Glutamatergic neuron (in vitro differentiated cells): ENCODE measurements around the gene TBX2. TPM values are rescaled to one million over a fixed set of nuclear protein-coding genes. Genes with fewer than 3 reads are reported as not detected.

Experiments
- DNase-seq: peaks from one replicate; pipeline ENCODE4 v3.0.0; 2022
- H3K27ac Mint-ChIP-seq: one replicate; pipeline ENCODE4 v1.8.0; 2020; ENCODE audit warnings: mild to moderate bottlenecking, mixed read lengths, inconsistent platforms; ENCODE audit not compliant: unreplicated experiment
- H3K27me3 Mint-ChIP-seq: one replicate; pipeline ENCODE4 v1.8.0; 2020; ENCODE audit warnings: mild to moderate bottlenecking, moderate library complexity, mixed read lengths, inconsistent platforms; ENCODE audit not compliant: unreplicated experiment
- H3K36me3 Mint-ChIP-seq: one replicate; pipeline ENCODE4 v1.8.0; 2020; ENCODE audit warnings: mild to moderate bottlenecking, mixed read lengths, inconsistent platforms; ENCODE audit not compliant: unreplicated experiment
- H3K4me1 Mint-ChIP-seq: one replicate; pipeline ENCODE4 v1.8.0; 2020; ENCODE audit warnings: mild to moderate bottlenecking, low read depth, mixed read lengths, inconsistent platforms; ENCODE audit not compliant: unreplicated experiment
- H3K4me3 Mint-ChIP-seq: one replicate; pipeline ENCODE4 v1.8.0; 2020; ENCODE audit warnings: mild to moderate bottlenecking, mixed read lengths, inconsistent platforms; ENCODE audit not compliant: unreplicated experiment
- H3K9me3 Mint-ChIP-seq: one replicate; pipeline ENCODE4 v1.8.0; 2020; ENCODE audit warnings: mild to moderate bottlenecking, moderate library complexity, mixed read lengths, inconsistent platforms; ENCODE audit not compliant: unreplicated experiment
- CTCF ChIP-seq: fragments of 200-600 bp; sonication (generic); IDR thresholded peaks from one replicate; pipeline ENCODE4 v1.5.0; 2021; ENCODE audit not compliant: partially characterized antibody, unreplicated experiment
- total RNA-seq: library from RNA; stranded (reverse); fragmentation: NEBNext Ultra II Directional; extraction: Animal tissue kit (Norgen Biotek cat#: 25700); gene quantifications from one replicate; pipeline ENCODE4 v1.2.1, GENCODE V29; 2021; ENCODE audit not compliant: unreplicated experiment

TBX2 gene
- total RNA-seq, 1 donor from 2014 or later: 5.4 TPM

GRCh38 chr17:61394630-61395408 is 4.8 kb upstream of the TBX2 start:
- Mint-ChIP-seq H3K4me3 (no peak overlapping the region), H3K4me1 (peaks cover 9% of the 10 kb centered on the region)

GRCh38 chr17:61395409-61395982 is 4.1 kb upstream of the TBX2 start:
- H3K4me1 Mint-ChIP-seq: peaks cover 9% of the 10 kb centered on the region
- DNase-seq: peak; percentile 18
- H3K4me3 Mint-ChIP-seq: no peak overlapping the region
- peaks cover 13% of the 10 kb centered on the region for H3K9me3 Mint-ChIP-seq
- peaks cover 33% of the 10 kb centered on the region for H3K27me3 Mint-ChIP-seq
- no peak overlapping the region for H3K27ac Mint-ChIP-seq
- TF ChIP-seq CTCF: no peak
- H3K36me3 Mint-ChIP-seq: no peaks in the 10 kb centered on the region

More at GRCh38 chr17:61394630-61395408, 4.8 kb upstream of the TBX2 start:
- H3K36me3 Mint-ChIP-seq: no peaks in the 10 kb centered on the region
- TF ChIP-seq CTCF: no peak
- H3K9me3 Mint-ChIP-seq: peaks cover 13% of the 10 kb centered on the region
- peaks cover 33% of the 10 kb centered on the region for H3K27me3 Mint-ChIP-seq
- DNase-seq: peak; percentile 16
- H3K27ac Mint-ChIP-seq: no peak overlapping the region

DNA sequence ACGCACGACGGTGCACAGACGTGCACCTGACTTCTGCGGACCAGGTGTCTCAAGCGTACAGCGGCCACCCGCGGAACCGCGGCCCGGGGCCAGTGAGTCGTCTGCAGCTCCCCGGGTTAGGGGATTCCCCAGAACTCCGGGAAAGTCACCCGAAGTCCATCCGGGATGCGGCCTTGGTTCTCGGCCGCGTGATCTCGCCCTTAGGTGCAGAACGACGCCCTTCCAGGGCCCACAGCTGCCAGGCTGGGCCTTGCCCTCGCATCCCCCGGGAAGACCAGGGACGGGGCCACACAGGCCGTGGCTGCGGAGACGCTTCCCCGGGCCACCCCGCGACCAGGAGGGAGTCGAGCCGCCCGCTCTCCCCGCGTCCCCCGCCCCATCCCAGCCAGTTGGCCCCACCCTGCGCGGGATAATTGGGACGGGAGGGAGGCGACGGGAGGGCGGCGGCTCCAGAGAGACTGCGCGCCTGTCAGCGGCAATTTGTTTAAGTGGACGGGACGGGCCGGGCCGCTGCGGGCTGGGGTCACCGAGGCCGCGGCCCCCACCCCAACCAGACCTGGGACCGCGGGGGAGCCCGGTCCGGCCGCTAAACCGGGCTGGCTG is 3.6 kb upstream of the TBX2 start:
- Mint-ChIP-seq H3K9me3 (peaks cover 14% of the 10 kb centered on the region), H3K27ac (no peak overlapping the region), H3K4me1 (peaks cover 9% of the 10 kb centered on the region), H3K36me3 (no peaks in the 10 kb centered on the region), H3K27me3 (peaks cover 34% of the 10 kb centered on the region), H3K4me3 (no peak overlapping the region)
- no peak for DNase-seq
- TF ChIP-seq CTCF: no peak

- Mint-ChIP-seq H3K9me3 (peaks cover 18% of the 10 kb centered on the region), H3K27me3 (peaks cover 40% of the 10 kb centered on the region)
Observed at GRCh38 chr17:61396586-61397085, 3.0 kb upstream of the TBX2 start.

More at GRCh38 chr17:61396586-61397085, 3.0 kb upstream of the TBX2 start:
- Mint-ChIP-seq H3K36me3 (no peaks in the 10 kb centered on the region), H3K4me3 (no peak overlapping the region), H3K4me1 (peaks cover 9% of the 10 kb centered on the region), H3K27ac (no peak overlapping the region)
- no peak for DNase-seq
- no peak for TF ChIP-seq CTCF
